GM13976 (cell line): ENCODE measurements around the gene DESI1.

Experiments
- DNase-seq: peaks from one replicate; pipeline ENCODE4 v3.0.0; 2012; ENCODE audit warnings: low spot score
- CTCF ChIP-seq: IDR thresholded peaks from 2 replicates; pipeline ENCODE4 v1.5.1; 2012; ENCODE audit warnings: borderline replicate concordance, mild to moderate bottlenecking; ENCODE audit not compliant: insufficient read depth; ENCODE audit errors: extremely low read depth, missing control alignments, control extremely low read depth
- in situ Hi-C: fragments of 300-500 bp; cut with MboI; formaldehyde crosslinking; loops from one replicate; pipeline ENCODE4 v1.12.0; 2022; ENCODE audit warnings: low sequenced_read_pairs, mixed read lengths, inconsistent platforms; ENCODE audit not compliant: unreplicated experiment

The DESI1 gene

GRCh38 chr22:41589391-41590241 lies 31.2 kb downstream of the DESI1 start, which contains the start of gene PMM1:
PMM1 (minus strand) TSS chr22:41589840; CDS start chr22:41589805, 35 bp downstream.
- no peak for TF ChIP-seq CTCF
- DNase-seq, result peak; percentile 100
- in situ Hi-C loops, result no loop called here

- no peak for DNase-seq
- in situ Hi-C loops, result no loop called here
- TF ChIP-seq CTCF, result no peak
Measured at GRCh38 chr22:41587347-41587723, 33.5 kb downstream of the DESI1 start.

GRCh38 chr22:41585898-41586297 lies 34.9 kb downstream of the DESI1 start:
- in situ Hi-C loops, result no loop called here
- TF ChIP-seq CTCF, result no peak
- no peak for DNase-seq

GRCh38 chr22:41584881-41585280 lies 36.0 kb downstream of the DESI1 start:
- DNase-seq, result no peak
- in situ Hi-C loops, result no loop called here
- no peak for TF ChIP-seq CTCF

GRCh38 chr22:41582694-41583093 lies 38.1 kb downstream of the DESI1 start:
- DNase-seq, result no peak
- in situ Hi-C loops, result no loop called here
- no peak for TF ChIP-seq CTCF

GRCh38 chr22:41579997-41580355 lies 40.9 kb downstream of the DESI1 start:
- DNase-seq, result no peak
- TF ChIP-seq CTCF, result no peak
- in situ Hi-C loops, result no loop called here
